G401.6 (cell line): ENCODE results near the gene RAB8B.

ENCODE experiments used
- FAIRE-seq: peaks from 2 replicates; lab custom pipeline; 2012; peaks lifted over from hg19 to GRCh38; lab: Jason Lieb, UNC

The RAB8B gene

GRCh38 chr15:63276342-63277037 lies 87.1 kb downstream of the RAB8B start:
- FAIRE-seq, result no peak

GRCh38 chr15:63277038-63277892 lies 87.9 kb downstream of the RAB8B start, which contains the start of gene APH1B:
Gene APH1B (plus strand): TSS chr15:63277605. CDS start chr15:63277624, 19 bp downstream.
- FAIRE-seq, result no peak

GRCh38 chr15:63277893-63278456 lies 88.6 kb downstream of the RAB8B start:
- FAIRE-seq, result no peak

- FAIRE-seq, result no peak
Measured at GRCh38 chr15:63283126-63283525, 93.7 kb downstream of the RAB8B start.

- FAIRE-seq, result no peak
Measured at GRCh38 chr15:63284335-63284734, 94.9 kb downstream of the RAB8B start.

- FAIRE-seq, result no peak
Measured at GRCh38 chr15:63287109-63287508, 97.7 kb downstream of the RAB8B start.

GRCh38 chr15:63288342-63288741 lies 98.9 kb downstream of the RAB8B start:
- no peak for FAIRE-seq

GRCh38 chr15:63288778-63289378 lies 99.5 kb downstream of the RAB8B start:
- FAIRE-seq, result peak; percentile 97

- no peak for FAIRE-seq
Measured at GRCh38 chr15:63291507-63291906, 102.1 kb downstream of the RAB8B start.

- FAIRE-seq, result no peak
Measured at GRCh38 chr15:63292241-63292640, 102.8 kb downstream of the RAB8B start.

GRCh38 chr15:63292771-63293170 lies 103.4 kb downstream of the RAB8B start:
- no peak for FAIRE-seq

GRCh38 chr15:63294359-63294758 lies 105.0 kb downstream of the RAB8B start:
- no peak for FAIRE-seq

- FAIRE-seq, result no peak
Measured at GRCh38 chr15:63295341-63295740, 105.9 kb downstream of the RAB8B start.

- no peak for FAIRE-seq
Measured at GRCh38 chr15:63296195-63296594, 106.8 kb downstream of the RAB8B start.

- no peak for FAIRE-seq
Measured at GRCh38 chr15:63299943-63300575, 110.7 kb downstream of the RAB8B start.

- no peak for FAIRE-seq
Measured at GRCh38 chr15:63301088-63301487, 111.7 kb downstream of the RAB8B start.

GRCh38 chr15:63305260-63305659 lies 115.9 kb downstream of the RAB8B start:
- no peak for FAIRE-seq

GRCh38 chr15:63306492-63307073 lies 117.2 kb downstream of the RAB8B start:
- FAIRE-seq, result no peak

GRCh38 chr15:63308491-63308890 lies 119.1 kb downstream of the RAB8B start:
- no peak for FAIRE-seq

- no peak for FAIRE-seq
Measured at GRCh38 chr15:63308947-63309346, 119.5 kb downstream of the RAB8B start.

GRCh38 chr15:63310646-63311045 lies 121.2 kb downstream of the RAB8B start:
- no peak for FAIRE-seq

- no peak for FAIRE-seq
Measured at GRCh38 chr15:63312286-63312685, 122.9 kb downstream of the RAB8B start.
